Keratinocyte (primary cell): ENCODE measurements around the gene FOXK1. TPM values are rescaled to one million over a fixed set of nuclear protein-coding genes. Genes with fewer than 3 reads are reported as not detected.

ENCODE experiments used
- DNase-seq: peaks from one replicate; pipeline ENCODE4 v3.0.0-alpha.2; 2011; ENCODE audit warnings: low read depth, missing footprints, low spot score
- FAIRE-seq: peaks from 2 replicates; lab custom pipeline; 2011; peaks lifted over from hg19 to GRCh38; lab: Jason Lieb, UNC
- H2AFZ ChIP-seq: 2 replicates; pipeline ENCODE4 v1.6.0; 2012; ENCODE audit warnings: low read length, control low read depth, inconsistent platforms; ENCODE audit not compliant: control insufficient read depth
- H3K27ac ChIP-seq: 2 replicates; pipeline ENCODE4 v1.5.1; 2011; ENCODE audit warnings: low read length; ENCODE audit not compliant: control insufficient read depth, insufficient read depth
- H3K27me3 ChIP-seq: 3 replicates; pipeline ENCODE4 v1.6.0; 2011; ENCODE audit warnings: low read length; ENCODE audit not compliant: control insufficient read depth, insufficient read depth; ENCODE audit errors: extremely low read depth
- H3K36me3 ChIP-seq, 2 experiments: 2 replicates in 1 of 2; 3 replicates in 1 of 2; pipeline ENCODE4 v1.5.1; 2011; ENCODE audit warnings: low read length in 2 of 2, mild to moderate bottlenecking in 1 of 2; ENCODE audit not compliant: control insufficient read depth in 2 of 2, insufficient read depth in 2 of 2; ENCODE audit errors: extremely low read depth in 1 of 2
- H3K4me1 ChIP-seq: 3 replicates; pipeline ENCODE4 v1.5.1; 2011; ENCODE audit warnings: low read length; ENCODE audit not compliant: control insufficient read depth, insufficient read depth; ENCODE audit errors: extremely low read depth
- H3K4me2 ChIP-seq: 3 replicates; pipeline ENCODE4 v1.6.0; 2011; ENCODE audit warnings: low read depth, low read length; ENCODE audit not compliant: control insufficient read depth, insufficient read depth; ENCODE audit errors: extremely low read depth
- H3K4me3 ChIP-seq, 3 experiments: fragments of 200-600 bp in 1 of 3; sonication (generic) in 1 of 3; 2 replicates in 2 of 3; 3 replicates in 1 of 3; pipeline ENCODE4 v1.5.1; 2011 to 2016; ENCODE audit warnings: low read length in 3 of 3, mild to moderate bottlenecking in 3 of 3, control low read depth in 2 of 3, inconsistent platforms in 1 of 3, low read depth in 1 of 3, mixed read lengths in 1 of 3, mixed run types in 1 of 3, moderate library complexity in 1 of 3; ENCODE audit not compliant: control insufficient read depth in 2 of 3, insufficient read depth in 2 of 3; ENCODE audit errors: extremely low read depth in 1 of 3
- H3K79me2 ChIP-seq: 2 replicates; pipeline ENCODE4 v1.6.0; 2012; ENCODE audit warnings: low read length; ENCODE audit not compliant: control insufficient read depth, insufficient read depth
- H3K9ac ChIP-seq: 3 replicates; pipeline ENCODE4 v1.6.0; 2011; ENCODE audit warnings: low read length; ENCODE audit not compliant: control insufficient read depth, insufficient read depth; ENCODE audit errors: extremely low read depth
- H3K9me1 ChIP-seq: 3 replicates; pipeline ENCODE4 v1.6.0; 2011; ENCODE audit warnings: low read length; ENCODE audit not compliant: control insufficient read depth, insufficient read depth; ENCODE audit errors: extremely low read depth
- H3K9me3 ChIP-seq: 2 replicates; pipeline ENCODE4 v1.5.1; 2012; ENCODE audit warnings: low read depth, low read length; ENCODE audit not compliant: control insufficient read depth
- H4K20me1 ChIP-seq: 3 replicates; pipeline ENCODE4 v1.6.0; 2011; ENCODE audit warnings: low read length; ENCODE audit not compliant: control insufficient read depth, insufficient read depth; ENCODE audit errors: extremely low read depth
- EZH2 ChIP-seq: IDR thresholded peaks from one replicate; pipeline ENCODE4 v1.6.1; 2012; ENCODE audit warnings: inconsistent platforms, mild to moderate bottlenecking, low read length, moderate library complexity
- dilution Hi-C: fragments of 300-500 bp; cut with MboI; formaldehyde crosslinking; loops from one replicate; pipeline ENCODE4 v1.7.0; 2020; ENCODE audit warnings: low sequenced_read_pairs; ENCODE audit not compliant: extremely low pct_ligation_motif_present
- polyA plus RNA-seq, 5 experiments: library from polyadenylated mRNA; depleted of rRNA in 3 of 5; stranded (reverse) in 3 of 5; stranded (forward) in 1 of 5; unstranded in 1 of 5; fragments of >200 nt; gene quantifications; 1 replicate in 1 of 5; 2 replicates in 3 of 5; 3 replicates in 1 of 5; pipeline versions ENCODE4 v1.2.1 to v1.2.3, GENCODE V29; 2011 to 2012; ENCODE audit warnings: missing spikeins in 2 of 5, low read depth in 1 of 5, low replicate concordance in 1 of 5
- TF ChIP-seq, protein P1 (sequence below), 3 experiments: IDR thresholded peaks in 1 of 3; conservative IDR thresholded peaks in 1 of 3; optimal IDR thresholded peaks in 1 of 3; 2 replicates in 2 of 3; 3 replicates in 1 of 3; pipeline versions ENCODE3 to v1.5.1; 2011; ENCODE audit warnings: low read length in 3 of 3, mild to moderate bottlenecking in 3 of 3, moderate library complexity in 2 of 3, control low read depth in 1 of 3, inconsistent platforms in 1 of 3; ENCODE audit not compliant: insufficient read depth in 2 of 3; ENCODE audit errors: extremely low read depth in 1 of 3

The FOXK1 gene
- polyA plus RNA-seq, 1 donor (not counting 4 experiments of a cell fraction or from before 2014, with no cell fraction given), result 4.4 TPM

DNA sequence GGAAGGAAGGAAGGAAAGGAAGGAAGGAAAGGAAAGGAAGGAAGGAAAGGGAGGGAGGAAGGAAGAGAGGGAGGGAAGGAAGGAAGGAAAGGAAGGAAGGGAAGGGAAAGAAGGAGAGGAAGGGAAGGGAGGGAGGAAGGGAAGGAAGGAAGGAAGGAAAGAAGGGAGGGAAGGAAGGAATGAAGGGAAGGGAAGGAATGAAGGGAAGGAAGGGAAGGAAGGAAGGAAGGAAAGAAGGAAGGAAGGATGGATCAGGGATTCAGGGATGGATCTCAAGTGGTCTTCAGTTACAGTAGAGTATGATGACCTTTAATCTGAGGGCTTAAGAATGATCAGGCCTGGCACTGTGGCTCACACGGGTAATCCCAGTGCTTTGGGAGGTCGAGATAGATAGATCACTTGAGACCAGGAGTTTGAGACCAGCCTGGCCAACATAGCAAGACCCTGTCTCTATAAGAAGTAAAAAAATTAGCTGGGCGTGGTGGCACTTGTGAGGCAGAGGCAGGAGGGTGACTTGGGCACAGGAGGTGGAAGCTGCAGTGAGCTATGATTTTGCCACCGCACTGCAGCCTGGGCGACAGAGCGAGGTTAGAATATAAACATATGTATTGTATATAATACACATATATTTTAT lies 760 bp upstream of the FOXK1 start:
- no peaks in the 10 kb centered on the region for H3K27me3 ChIP-seq
- no peak for TF ChIP-seq EZH2
- TF ChIP-seq, protein P1, sequence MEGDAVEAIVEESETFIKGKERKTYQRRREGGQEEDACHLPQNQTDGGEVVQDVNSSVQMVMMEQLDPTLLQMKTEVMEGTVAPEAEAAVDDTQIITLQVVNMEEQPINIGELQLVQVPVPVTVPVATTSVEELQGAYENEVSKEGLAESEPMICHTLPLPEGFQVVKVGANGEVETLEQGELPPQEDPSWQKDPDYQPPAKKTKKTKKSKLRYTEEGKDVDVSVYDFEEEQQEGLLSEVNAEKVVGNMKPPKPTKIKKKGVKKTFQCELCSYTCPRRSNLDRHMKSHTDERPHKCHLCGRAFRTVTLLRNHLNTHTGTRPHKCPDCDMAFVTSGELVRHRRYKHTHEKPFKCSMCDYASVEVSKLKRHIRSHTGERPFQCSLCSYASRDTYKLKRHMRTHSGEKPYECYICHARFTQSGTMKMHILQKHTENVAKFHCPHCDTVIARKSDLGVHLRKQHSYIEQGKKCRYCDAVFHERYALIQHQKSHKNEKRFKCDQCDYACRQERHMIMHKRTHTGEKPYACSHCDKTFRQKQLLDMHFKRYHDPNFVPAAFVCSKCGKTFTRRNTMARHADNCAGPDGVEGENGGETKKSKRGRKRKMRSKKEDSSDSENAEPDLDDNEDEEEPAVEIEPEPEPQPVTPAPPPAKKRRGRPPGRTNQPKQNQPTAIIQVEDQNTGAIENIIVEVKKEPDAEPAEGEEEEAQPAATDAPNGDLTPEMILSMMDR (optimal IDR thresholded peaks at IDR 0.05 in 1 of 3, IDR thresholded peaks at IDR 0.05 in 1 of 3, conservative IDR thresholded peaks at IDR 0.05 in 1 of 3; ENCODE audit: extremely low read depth in 1 of 3, insufficient read depth in 2 of 3, low read length in 3 of 3), result no peak
- H3K9me3 ChIP-seq, result no peaks in the 10 kb centered on the region
- H3K27ac ChIP-seq, result no peak overlapping the region
- peak overlapping the region; percentile 18 to 38 (median 35) for H3K4me3 ChIP-seq
- H3K79me2 ChIP-seq, result peaks cover 34% of the 10 kb centered on the region
- peaks cover 14% of the 10 kb centered on the region for H3K4me1 ChIP-seq
- no peaks in the 10 kb centered on the region for H4K20me1 ChIP-seq
- peak overlapping the region; percentile 63 for H3K9ac ChIP-seq
- dilution Hi-C loops, result no loop called here
- H2AFZ ChIP-seq, result peak overlapping the region; percentile 66
- FAIRE-seq (no peak), DNase-seq (no peak)
- H3K36me3 ChIP-seq, result peaks cover 0 to 3% of the 10 kb centered on the region in 2 experiments
- no peaks in the 10 kb centered on the region for H3K9me1 ChIP-seq
- H3K4me2 ChIP-seq, result peak overlapping the region; percentile 60

DNA sequence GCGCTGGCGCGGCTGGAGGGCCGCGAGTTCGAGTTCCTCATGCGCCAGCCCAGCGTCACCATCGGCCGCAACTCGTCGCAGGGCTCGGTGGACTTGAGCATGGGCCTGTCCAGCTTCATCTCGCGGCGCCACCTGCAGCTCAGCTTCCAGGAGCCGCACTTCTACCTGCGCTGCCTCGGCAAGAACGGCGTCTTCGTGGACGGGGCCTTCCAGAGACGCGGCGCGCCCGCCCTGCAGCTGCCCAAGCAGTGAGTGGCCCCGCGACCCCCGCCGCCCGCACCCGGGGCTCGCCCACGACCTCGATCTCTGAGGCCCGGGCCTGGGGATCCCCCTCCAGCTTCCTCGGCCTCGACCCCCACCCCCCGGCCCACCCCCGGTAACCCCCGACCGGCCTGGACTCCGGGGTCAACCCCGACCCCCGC lies 537 bp downstream of the FOXK1 start:
- Histone ChIP-seq H3K9ac (peak overlapping the region; percentile 92), H3K9me3 (no peaks in the 10 kb centered on the region), H3K4me2 (no peak overlapping the region), H4K20me1 (no peaks in the 10 kb centered on the region), H3K27me3 (no peaks in the 10 kb centered on the region), H2AFZ (peak overlapping the region; percentile 46), H3K79me2 (peaks cover 47% of the 10 kb centered on the region), H3K9me1 (no peaks in the 10 kb centered on the region), H3K36me3 (peaks cover 0 to 3% of the 10 kb centered on the region in 2 experiments), H3K27ac (peak overlapping the region; percentile 95), H3K4me3 (peak overlapping the region; percentile 79 to 88 (median 85)), H3K4me1 (peaks cover 14% of the 10 kb centered on the region)
- dilution Hi-C loops, result no loop called here
- FAIRE-seq (no peak), DNase-seq (no peak)
- TF ChIP-seq, protein P1 (optimal IDR thresholded peaks at IDR 0.05 in 1 of 3, IDR thresholded peaks at IDR 0.05 in 1 of 3, conservative IDR thresholded peaks at IDR 0.05 in 1 of 3; ENCODE audit: extremely low read depth in 1 of 3, insufficient read depth in 2 of 3, low read length in 3 of 3), result peak in 2 of 3 experiments; percentile 24 to 48
- TF ChIP-seq EZH2, result no peak
